NCI-H1436 (cell line): ENCODE data around the gene INPP4B.
"Not testable (repeated sequence)": the region's sequence is repeated elsewhere in the genome, so short reads cannot be mapped to it uniquely, and the experiment has no call there.

Source experiments
- DNase-seq: peaks from one replicate; lab custom pipeline; 2025; lab: John Stamatoyannopoulos, UW

The INPP4B gene

DNA sequence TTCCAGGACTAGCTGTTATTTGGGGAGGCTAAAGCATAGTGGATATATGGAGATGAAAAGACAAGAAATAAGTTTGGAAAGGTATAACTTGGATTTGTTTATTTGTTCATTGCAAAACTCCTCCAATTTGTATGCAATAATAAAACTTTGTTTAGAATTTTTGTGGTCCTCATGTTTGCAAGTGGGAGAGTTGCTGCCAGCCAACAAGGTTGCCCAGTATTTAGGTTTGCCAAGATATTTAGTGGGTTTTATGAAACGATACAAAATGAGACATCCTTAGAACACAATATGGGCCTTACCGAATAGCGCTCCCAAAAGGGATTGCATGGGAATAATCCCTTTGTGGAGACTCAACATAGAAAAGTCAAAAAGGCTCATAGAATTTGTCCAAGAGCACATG lies 162.1 kb downstream of the INPP4B start:
- no peak for DNase-seq

DNA sequence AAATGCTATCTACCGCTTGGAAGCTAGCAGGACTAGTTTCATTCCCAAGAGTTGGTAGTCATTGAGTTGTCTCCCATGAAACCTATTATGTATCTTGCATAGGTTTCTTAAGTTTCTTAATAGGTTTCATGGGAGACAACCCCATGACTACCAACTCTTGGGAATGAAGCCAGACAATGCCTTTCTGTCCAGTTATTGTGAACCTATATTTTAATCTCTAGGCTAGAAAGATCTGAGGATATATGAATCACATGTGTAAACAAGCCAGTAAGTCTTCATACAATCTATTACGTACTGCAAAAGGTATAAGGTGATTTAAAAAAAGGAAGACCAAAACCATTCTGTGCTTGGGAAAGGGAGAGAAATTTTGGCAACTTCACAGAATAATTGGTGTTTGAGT lies 162.6 kb downstream of the INPP4B start:
- DNase-seq = no peak

DNA sequence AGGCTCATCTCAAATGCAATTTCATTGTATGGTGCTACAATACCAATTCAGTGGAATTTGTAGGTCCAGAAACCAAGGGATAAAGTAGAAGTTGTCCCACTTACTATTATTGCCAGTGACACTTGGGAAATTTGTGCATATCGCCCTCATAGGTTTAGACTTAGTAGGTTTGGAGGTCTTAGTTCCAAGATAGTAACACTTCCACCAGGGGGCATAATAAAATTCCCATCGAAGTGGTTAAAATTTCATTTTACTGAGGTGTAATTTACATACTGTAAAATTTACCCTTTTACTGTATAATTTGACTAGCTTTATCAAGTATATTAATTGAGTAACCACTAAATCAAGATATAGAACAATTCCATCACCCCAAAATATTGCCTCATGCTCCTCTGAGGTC lies 174.6 kb downstream of the INPP4B start:
- no peak for DNase-seq

DNA sequence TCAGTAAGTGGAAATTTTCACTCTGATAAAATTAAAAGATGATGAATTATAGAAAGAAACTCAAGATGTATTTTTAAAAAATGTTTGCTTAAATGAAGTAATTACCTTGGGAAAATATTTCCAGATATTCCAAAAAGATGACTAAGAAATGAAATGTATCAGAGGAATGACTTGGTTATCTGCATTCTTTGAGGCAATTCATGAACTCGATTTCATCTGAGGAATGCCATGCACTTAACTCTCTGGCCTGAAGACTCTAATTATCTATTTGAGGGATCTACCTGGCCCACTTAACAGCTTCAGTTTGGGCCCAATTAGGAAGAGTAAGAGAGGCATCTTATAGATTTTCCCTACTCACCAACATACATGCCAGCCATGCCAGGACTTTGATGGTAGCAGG lies 182.3 kb downstream of the INPP4B start:
- no peak for DNase-seq

DNA sequence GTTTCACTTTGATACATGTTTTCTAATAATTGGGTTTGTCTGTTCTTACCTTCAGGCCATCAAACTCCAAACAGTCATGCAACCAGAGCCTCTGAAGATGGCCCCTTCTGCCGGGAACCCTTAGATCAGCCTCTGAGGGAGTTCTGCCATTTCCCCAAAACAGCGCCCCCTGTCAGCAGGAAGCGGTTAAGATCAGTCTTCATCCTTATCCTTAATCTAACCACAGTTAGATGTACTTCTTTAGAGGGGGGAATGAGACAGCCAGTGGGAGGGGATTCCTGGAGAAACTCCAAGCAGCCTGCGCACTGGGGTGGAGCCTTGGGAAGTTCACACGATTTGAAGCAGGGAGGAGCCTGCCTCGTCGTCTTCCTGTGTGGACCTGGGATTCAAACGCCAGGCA lies 185.4 kb downstream of the INPP4B start:
- no peak for DNase-seq

DNA sequence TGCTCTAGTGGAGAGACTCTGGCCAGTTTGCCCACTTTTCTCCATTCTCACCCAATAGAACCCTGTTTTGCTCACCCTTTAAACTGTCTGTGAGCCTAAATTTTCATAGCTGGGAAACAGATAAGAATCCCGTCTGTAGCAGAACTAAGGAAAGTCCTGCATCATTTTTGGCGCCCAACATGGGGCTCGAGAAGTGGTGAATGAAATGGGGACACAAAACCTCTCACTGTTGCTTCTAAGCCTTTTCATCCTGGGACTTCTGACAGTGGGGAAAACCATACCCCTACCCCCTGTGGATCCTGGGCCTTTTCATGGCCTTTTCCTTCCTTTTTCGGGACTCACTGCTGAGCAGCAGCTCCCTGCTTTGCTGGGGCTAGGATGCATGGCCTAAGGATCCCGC lies 189.9 kb downstream of the INPP4B start:
- DNase-seq = no peak

DNA sequence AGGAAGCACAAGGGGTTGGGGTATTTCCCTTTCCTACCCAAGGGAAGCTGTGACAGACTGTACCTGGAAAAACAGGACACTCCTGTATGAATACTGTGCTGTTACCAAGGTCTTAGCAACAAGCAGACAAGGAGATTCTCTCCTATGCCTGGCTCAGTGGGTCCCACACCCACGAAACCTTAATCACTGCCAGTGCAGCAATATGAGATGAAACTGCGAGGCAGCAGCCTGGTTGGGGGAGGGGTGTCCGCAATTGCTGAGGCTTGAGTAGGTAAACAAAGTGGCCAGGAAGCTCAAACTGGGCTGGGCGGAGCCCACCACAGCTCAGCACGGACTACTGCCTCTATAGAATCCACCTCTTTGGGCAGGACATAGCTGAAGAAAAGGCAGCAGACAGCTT lies 197.7 kb downstream of the INPP4B start:
- no peak for DNase-seq

DNA sequence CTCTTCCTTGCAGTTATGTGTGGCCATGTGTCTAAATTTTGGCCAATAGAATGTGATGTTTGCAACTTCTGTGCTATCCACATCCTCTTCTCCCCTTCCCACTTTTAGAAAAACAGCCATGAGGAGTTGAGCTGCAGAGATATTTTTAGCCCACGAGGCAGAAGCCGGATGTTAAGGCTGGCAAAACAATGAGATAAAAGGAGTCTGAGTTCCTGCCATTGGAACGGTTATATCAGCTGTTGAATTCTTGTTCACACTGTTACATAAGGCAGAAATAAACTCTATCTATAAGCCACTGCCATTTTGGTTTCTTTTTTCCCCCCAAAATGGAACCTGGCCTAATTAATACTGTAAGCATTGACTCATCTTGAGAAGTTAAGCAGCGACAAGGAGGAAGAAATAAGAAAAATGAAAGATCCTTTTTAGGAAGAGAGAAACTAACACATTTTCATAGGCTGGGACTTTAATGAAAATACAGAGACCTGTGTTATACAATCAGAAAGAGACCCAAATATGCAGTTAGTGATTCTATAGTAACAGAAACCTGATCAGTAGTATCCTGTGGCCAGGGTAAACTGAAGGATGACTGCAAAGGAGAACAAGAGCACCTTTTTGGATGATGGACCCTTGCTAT lies 200.5 kb downstream of the INPP4B start:
- DNase-seq = no peak

DNA sequence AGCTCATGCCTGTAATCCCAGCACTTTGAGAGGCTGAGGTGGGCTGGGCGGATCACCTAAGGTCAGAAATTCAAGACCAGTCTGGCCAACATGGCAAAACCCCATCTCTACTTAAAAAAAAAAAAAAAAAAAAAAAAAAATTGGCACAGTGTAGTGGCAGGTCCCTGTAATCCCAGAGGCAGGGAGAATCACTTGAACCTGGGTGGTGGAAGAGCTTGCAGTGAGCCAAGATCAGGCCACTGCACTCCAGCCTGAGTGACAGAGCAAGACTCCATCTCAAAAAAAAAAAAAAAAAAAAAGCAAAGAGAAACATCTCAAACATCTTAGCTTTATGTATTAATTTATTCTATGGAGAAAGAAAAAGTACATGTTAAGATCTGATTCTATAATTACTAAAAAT lies 201.5 kb downstream of the INPP4B start:
- not testable (repeated sequence) for DNase-seq

DNA sequence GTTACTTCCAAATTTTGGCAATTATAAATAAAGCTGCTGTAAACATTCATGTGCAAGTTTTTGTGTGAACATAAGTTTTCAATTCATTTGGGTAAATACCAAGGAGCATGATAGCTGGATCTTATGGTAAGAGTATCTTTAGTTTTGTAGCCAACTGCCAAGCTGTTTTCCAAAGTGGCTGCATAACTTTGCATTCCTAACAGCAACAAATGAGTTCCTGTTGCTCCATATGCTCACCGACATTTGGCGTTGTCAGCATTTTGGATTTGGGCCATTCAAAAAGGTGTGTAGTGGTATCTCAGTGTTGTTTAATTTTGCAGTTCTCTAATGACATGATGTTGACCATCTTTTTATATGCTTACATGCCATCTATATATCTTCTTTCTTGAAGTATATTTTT lies 208.5 kb downstream of the INPP4B start:
- no peak for DNase-seq

DNA sequence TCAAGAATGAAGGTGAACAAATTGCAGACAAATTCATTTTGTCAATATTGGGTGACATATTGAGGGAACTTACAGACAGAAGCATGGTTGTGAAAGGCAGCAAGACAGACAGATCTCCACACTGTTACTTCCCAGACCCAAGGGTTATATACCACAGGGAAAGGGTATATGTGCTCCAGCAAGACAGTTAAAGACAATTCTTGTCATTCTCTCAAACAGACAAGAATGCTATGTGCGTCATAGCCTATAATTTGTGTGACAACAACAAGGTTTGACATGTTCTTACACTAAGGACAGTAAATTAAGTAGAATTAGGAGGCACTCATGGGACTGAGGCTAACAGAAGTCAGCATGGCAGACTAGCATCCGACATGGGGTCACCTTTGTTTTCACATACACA lies 214.3 kb downstream of the INPP4B start:
- DNase-seq = no peak

DNA sequence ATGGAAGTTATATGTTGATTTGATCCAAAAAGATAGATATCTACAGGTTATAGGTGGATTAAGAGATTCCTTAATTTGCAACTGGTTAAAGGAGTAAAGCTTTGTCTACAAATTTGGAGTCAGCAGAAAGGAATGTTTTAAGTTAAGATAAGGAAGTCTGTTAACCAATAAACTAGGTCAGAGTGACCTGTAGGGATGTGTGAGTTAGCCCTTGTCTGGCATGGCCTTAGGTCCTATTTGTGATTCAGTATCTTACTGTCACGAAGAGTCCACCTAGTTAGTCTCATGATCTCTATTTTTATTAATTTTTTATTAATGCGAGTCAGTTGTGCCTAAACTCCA lies 230.8 kb downstream of the INPP4B start:
- no peak for DNase-seq

DNA sequence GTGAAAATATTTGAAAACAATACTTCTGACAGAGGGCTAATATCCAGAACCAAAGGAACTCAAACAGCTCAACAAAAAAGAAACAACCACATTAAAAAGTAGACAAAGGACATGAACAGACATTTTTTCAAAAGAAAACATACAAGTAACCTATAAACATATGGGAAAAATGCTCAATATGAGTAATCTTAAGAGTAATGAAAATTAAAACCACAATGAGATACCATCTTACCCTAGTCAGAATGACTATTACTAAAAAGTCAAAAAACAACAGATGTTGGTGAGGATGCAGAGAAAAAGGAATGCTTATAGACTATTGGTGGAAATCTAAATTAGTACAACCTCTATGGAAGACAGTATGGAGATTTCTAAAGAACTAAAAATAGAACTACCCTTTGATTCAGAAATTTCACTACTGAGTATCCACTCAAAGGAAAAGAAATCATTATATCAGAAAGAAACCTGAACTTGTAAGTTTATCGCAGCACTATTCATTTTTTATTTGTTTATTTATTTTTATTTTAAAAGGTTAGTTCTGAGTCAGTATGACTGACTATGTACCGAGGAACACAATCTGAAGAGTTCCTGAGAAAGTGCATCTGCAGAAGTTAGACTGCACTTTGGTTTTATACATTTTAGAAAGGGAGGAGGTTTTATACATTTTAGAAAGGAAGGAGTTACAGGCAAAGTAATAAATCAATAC lies 231.3 kb downstream of the INPP4B start:
- no peak for DNase-seq

DNA sequence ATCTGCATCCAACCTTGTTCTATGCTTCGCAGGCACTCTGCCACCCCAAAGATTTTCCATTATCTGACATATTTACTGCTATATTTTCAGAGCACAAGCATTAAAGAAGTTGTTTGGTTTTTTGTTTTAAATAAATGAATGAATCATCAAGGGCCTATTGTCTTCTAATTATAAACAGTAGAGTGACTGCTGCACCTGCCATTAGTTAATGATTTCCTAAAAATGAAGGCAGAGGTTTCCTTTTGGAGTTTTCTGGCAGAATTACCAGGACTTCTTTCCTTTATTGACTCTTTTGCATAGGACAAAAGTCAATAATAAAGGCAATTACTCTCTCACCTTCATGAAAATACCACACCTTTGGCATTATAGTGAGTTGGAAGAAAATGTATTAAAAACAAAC lies 238.1 kb downstream of the INPP4B start:
- no peak for DNase-seq

DNA sequence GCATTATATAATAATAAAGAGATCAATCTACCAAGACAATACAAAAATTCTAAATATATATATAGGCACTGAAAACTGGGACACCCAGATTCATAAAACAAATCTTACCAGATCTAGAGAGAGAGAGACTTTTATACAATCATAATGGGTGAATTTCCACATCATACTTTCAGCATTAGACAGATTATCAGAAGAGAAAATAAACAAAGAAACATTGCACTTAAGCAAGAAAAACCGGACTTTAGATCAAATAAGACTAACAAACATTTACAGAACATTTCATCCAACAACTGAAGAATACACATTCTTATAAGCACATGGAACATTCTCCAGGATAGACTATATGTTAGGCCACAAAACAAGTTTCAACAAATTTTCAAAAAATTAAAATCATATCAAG lies 245.1 kb downstream of the INPP4B start:
- DNase-seq = no peak

DNA sequence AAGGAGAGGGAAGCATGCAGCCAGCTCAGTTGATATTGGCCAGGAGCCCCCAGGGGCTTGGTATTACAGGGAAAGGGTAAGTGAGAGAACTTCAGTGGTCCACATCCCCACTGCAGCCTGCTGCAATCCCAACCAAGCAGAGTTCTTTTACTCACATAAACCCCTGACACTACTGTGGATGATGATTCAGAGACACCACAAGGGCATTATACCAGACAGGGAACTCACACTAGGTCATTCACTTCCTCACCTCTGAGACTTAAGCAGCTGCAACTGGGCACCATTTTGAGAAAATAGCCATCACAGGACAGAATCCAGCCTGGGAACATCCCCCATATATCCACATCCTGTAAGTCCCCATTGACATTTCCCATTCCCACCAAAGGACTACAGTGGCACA lies 248.0 kb downstream of the INPP4B start:
- no peak for DNase-seq

DNA sequence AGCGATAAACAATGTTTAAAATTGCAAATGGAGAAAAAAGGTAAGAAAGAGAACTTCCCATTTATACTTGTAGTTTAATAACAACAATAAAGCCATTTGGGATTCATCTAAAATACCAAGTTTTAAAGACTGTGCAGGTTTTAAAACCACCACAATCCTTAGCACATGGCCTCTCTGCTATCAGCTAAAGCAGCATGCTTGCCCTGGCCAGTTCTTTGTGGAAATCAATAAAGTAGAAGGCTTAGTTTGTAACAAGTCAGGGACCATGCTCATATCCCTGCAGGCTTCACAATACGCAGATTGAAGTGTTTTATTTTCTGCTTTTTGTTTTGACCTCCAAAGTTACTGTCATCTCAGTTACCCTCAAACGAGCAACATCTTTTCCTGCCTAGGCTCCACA lies 249.5 kb downstream of the INPP4B start:
- DNase-seq = no peak

DNA sequence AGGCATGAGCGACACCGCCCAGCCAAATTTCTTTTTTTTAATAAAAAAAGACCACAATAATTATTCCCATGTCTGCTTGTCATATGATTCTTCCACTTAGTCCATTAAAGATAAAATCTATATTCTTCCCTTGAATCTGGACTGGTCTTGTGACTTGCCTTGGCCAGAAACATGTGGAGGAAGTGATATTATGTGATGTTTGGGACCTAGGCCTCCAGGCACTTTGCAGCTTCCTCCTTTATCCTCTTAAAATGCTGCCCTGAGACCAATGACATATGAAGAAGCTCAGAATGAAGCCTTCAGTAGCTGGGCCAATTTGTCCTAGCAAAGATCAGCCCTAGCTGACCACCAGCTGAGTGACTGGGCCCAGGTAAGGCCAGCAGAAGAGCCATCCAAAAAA lies 250.0 kb downstream of the INPP4B start:
- DNase-seq = no peak

DNA sequence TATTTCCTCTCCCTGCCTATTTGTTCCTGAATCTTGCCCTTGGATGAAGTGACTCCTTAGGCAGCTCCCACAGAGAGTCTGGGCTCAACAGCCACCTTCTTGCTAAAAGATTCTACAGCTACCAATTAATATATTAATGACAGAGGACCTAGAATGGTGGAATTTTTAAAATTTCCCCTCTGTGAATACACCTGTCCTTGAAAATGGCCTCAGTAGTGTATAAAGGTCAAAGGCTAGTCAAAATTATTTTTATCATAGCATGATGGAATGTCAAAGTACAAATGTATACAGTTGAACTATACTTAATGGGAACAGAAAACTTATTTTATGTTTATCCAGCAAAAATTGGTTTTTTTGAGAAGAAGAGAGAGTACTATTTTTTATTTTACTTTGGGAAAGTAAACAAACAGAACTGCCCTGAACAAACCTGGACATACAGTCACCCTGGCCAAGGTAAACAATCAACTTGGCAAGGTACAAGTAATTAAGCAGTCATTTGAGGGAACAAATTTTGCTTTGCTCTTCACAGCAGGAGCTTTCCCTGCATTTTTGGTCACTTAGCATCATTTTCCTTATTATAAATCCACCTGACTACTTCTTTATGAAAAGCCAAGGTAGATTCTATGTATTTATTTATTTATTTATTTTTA lies 250.8 kb downstream of the INPP4B start:
- DNase-seq = no peak

DNA sequence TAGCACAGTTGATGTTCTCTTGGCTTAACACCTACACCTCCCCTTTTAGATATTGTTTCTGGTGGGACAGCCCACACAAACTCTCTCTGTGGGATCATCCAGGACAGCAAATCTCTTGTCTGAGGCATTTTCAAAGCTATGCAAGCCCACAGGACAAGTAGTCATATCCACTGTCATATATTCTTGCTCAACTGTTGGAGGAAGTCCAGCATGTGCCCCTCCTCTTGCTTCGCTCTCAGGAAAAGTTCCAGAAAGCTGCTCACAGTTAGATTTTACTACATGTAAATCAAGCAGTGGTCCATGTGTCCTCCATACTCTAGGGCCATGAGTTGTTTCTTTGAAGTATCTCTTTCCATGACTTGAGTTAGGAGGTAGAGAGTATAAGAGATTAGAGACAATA lies 260.7 kb downstream of the INPP4B start:
- DNase-seq = no peak

DNA sequence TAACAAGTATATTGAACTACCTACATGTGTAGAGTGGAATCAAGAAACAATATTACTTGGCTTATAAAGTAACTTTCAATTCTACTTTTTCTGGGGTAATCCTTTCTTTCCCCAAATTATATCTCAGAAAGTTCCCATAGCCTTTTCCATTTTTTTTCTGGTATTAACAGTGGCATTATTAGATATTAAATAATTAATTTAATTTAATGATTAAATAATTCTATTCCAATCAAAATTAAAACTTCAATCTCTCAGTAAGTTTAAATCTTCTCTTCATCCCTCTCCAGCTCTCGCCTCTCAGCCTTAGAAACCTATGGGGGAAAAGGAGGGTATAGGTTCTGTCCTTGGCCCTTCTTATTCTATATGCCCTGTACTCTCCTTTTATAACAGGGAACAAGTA lies 262.4 kb downstream of the INPP4B start:
- DNase-seq = no peak

DNA sequence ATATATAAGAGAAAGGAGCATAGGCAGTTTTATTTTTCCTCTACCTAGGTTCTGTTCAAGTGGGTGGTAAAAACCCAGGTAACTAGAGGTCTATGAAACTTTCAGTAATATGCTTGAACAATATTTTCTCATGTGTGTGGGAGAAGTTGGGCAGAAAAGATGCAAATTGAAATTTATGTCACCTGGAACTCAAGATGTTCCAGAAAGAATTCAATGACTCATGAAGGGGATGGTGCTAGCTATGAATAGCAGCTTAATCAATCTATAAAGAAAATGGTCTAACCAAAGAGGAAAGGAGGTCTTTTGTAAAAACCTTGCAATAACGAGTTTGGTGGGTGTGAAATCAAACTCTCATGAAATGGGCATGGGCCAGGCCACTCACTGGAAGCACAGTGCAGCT lies 263.8 kb downstream of the INPP4B start:
- no peak for DNase-seq

DNA sequence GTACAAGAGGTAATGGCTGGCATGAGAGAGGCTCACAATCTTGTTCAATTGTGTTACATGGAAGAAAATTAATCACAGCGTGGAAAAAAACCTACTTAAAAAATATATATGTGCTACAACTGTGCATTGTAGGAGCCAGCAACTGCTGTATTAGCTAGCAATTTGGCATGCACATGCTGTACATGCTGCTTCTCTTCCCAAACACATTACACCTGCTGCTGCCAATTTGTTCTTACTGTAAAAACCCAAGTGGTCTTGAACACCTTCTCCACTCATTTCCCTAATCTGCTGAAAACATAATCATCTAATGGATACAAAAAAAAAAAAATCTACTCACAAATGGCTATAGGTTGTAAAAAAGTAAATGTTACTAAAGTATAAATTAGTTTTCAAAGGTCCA lies 264.2 kb downstream of the INPP4B start:
- DNase-seq = no peak

DNA sequence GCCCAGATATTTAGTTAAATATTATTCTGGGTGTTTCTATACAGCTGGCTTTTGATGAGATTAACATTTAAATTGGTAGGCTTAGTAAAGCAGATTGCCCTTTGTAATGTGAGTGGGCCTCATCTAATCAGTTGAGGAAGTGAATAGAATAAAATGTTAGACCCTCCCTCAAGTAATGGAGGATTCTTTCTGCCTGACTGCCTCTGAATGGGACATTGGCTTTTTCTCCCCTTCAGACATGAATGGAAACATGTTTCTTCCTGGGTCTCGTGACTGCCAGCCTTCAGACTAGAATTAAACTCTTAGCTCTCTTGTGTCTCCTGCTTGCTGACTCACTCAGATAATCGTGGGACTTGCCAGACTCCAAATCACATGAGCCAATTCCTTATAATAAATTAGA lies 266.7 kb downstream of the INPP4B start:
- no peak for DNase-seq
